GM20000 (cell line): ENCODE results near the gene SLC27A2.
"Not testable (repeated sequence)": the region's sequence is repeated elsewhere in the genome, so short reads cannot be mapped to it uniquely, and the experiment has no call there.

Experiments used
- DNase-seq: peaks from one replicate; pipeline ENCODE4 v3.0.0; 2012; ENCODE audit warnings: low spot score
- TF ChIP-seq, protein P1 (sequence below): IDR thresholded peaks from 2 replicates; pipeline ENCODE4 v1.5.1; 2012; ENCODE audit warnings: mild to moderate bottlenecking, control low read depth; ENCODE audit errors: extremely low read depth, missing control alignments

SLC27A2 gene

DNA sequence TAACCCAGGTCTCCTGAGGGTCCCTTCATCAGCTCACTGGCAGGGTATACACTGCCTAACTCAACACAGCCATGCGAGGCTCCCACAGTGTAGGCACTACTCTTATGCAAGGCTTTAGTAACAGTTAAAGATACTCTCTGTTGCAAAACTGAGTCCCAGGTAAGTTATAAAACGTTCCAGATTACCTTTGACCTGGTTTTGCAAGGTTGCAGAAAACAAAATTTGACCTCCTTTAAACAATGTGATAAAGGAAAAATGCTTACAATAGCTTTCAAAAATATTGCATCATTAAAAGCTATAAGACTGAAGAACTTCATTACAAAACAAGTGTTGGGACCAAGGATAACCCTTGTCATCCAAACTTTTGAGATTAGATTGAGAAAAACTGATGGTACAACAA, 5.5 kb downstream of the SLC27A2 start:
- TF ChIP-seq, protein P1, sequence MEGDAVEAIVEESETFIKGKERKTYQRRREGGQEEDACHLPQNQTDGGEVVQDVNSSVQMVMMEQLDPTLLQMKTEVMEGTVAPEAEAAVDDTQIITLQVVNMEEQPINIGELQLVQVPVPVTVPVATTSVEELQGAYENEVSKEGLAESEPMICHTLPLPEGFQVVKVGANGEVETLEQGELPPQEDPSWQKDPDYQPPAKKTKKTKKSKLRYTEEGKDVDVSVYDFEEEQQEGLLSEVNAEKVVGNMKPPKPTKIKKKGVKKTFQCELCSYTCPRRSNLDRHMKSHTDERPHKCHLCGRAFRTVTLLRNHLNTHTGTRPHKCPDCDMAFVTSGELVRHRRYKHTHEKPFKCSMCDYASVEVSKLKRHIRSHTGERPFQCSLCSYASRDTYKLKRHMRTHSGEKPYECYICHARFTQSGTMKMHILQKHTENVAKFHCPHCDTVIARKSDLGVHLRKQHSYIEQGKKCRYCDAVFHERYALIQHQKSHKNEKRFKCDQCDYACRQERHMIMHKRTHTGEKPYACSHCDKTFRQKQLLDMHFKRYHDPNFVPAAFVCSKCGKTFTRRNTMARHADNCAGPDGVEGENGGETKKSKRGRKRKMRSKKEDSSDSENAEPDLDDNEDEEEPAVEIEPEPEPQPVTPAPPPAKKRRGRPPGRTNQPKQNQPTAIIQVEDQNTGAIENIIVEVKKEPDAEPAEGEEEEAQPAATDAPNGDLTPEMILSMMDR = no peak
- DNase-seq = no peak

DNA sequence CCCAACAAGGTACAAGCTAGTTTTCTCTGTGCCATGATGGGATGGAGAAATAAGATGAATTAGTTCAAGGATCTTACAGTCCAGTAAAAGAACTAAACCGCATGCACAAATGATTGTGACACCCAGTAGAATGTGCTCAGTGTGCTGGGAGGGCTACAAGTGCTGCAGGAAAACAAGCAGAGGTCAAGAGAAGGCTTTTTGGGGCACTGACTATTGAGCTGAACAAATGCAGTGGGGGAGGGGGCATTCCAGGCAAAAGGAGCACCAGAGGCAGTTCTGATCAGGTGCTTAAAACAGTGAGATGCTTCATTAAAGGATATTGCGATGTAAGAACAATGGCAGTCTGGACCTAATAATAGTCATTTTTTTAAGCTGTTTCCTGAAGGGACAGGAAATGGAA, 6.0 kb downstream of the SLC27A2 start:
- TF ChIP-seq, protein P1 = no peak
- DNase-seq = no peak

DNA sequence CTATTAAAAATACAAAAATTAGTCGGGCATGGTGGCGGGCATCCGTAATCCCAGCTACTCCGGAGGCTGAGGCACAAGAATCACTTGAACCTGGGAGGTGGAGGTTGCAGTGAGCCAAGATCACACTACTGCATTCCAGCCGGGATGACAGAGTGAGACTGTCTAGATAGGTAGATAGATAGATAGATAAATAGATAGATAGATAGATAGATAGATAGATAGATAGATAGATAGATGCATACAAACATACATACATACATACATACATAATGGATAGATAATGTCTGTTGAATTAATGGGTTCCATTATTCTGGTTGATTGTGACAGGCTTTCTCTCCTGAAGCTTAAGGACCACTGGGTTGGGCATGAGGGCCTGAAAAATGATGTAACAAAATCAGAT, 6.8 kb downstream of the SLC27A2 start:
- DNase-seq = not testable (repeated sequence)

DNA sequence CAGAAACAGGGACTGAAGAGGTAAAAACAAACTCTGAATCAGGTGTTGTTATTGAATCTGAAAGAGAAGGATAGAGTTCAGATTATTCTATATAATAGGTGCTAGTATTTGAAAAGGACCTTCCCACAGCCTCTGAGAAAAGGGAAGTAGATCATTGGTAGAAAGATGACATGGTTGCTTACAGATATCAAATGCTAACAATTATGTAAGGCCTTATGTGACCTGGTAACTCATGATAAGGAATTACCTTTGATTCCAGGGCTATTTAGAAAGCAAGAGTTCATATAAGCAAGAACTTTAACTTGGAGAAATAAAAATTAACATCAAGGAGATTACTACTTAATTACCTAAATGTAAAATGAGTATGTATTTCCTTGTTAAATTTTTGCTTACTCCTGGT, 7.6 kb downstream of the SLC27A2 start:
- no peak for DNase-seq
- TF ChIP-seq, protein P1 = no peak

DNA sequence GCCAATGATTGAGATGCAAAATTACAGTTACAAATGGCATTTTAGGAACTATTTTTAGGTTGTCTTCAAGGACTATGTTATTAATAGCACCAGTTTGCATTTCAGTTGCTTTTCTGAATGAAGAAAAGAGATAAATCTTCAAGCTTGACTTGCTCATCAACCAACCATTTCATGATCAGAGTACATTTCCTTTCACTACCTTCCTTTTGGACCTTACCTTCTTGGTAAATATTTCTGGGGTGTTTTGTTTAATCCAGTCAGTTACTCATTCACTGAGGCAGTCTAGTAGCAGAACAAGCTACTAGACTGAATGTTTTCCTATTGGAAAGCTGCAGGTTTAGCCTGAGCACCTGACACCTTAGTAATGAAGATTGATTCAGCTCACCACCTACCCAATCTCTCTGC, 8.2 kb downstream of the SLC27A2 start:
- TF ChIP-seq, protein P1 = no peak
- DNase-seq = no peak

DNA sequence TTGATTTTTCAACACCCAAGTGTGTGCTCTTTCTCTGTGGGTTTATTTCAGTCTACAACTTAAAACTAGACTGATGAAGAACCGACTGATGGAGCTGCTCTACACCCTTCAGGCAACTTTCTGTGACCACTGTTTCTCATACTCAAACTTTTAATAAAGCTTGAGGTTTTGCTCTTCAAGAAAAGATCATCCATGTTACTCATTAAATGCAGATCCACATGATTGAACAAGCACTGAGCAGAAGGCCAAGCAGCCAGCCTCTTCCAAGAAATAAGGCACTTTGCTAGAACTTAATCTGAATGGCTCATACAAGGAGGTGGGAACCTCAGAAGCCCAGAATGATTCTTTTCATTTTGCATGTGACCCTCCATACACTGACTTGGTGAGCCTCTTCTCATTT, 8.7 kb downstream of the SLC27A2 start:
- TF ChIP-seq, protein P1 = no peak
- no peak for DNase-seq

DNA sequence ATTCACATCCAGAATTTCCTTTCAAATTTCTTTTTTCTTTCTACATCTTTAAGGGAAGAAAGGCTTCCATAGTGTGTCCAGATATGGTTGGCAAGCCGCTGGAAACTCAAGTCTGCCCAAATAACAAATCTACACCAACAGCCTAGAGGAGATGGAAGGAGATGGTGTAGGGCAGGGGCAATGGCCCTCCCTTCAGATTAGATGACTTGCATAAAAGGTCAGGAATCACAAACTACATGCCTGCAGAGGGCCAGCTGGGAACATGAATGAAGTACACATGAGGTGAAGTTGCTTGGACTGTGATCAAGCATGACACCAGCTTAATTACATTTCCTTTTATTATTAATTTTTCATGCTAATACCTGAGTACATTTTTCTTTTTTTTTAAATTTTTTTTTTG, 10.2 kb downstream of the SLC27A2 start:
- TF ChIP-seq, protein P1 = no peak
- DNase-seq = no peak

DNA sequence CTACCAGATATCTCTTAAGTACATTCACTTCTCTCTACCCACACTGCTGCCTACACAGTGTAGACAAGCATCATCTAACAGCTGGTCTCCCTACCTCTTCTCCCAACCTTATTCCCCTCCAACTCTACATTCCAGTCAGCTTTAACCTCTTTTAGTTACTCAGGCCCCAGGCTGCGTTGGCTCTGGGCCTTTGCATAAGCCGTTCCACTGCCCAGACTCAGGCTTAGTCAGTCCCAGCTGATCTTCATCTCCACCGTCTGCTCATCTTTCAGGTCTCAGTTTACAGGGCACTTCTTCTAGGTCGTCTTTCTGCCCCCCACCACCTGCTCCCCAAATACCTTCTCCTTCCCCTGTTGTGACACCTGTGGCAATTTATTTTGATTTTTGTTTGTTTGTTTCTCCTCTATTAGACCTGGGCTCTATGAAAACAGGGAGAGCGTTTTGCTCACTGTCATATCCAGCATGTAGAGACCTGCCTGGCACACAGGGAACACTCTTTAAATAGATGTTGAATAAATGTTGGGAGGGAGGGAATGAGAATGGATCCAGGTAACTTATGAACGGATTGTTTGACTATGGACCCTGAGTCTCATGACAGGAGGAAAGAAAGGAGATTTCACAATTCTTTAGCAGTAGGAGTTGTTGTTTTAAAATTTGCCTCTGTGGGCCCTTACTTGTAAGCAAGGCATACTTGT, 11.1 kb downstream of the SLC27A2 start:
- DNase-seq = no peak
- TF ChIP-seq, protein P1 = no peak
